NCI-H1105 treated with DMSO at 0.1 percent for 48 hours (cell line): Measurements from ENCODE around the gene NEURL1.
"Not testable (repeated sequence)": the region's sequence is repeated elsewhere in the genome, so short reads cannot be mapped to it uniquely, and the experiment has no call there.

Source experiments
- DNase-seq: peaks from one replicate; lab custom pipeline; 2025; lab: John Stamatoyannopoulos, UW

The NEURL1 gene

GRCh38 chr10:103493916-103494877 lies 692 bp downstream of the NEURL1 start:
- DNase-seq = peak; percentile 12

- no peak for DNase-seq
These were observed 1.8 kb downstream of the NEURL1 start for GRCh38 chr10:103495321-103495720.

DNA sequence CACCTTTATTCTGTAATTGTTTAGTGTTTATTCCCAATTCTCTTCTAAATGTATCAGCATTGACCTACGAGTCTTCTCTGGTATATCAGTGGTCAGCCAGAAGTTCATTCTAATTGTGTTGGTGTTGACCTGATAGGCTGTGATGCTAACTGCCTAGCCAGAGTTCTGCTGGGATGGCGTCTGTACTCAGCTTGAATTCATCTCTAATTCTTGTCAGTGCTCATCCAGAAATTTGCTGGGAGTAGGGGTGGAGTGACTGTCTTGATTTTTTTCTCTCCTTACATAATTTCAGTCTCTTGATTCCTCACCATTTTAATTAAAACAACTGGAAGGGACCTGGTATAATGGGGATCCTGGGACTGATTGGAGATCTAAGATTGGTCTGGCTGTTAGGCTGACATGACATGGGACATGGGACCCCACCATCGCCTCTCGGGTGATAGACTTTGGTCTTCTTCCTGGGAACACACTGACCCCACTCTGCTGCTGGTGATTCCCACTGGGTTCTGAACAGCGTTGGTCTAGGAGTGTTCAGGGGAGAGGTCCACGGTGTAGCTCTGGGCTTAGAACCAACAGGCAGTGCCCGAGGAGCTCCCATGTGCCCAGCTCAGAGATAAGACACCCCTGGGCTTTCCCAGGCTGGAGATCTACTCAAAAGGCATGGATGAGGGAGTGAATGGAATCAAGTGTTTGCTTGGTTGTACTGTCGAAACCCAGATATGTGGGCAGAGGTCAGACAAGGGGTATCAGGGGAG lies 3.8 kb downstream of the NEURL1 start:
- DNase-seq = no peak

DNA sequence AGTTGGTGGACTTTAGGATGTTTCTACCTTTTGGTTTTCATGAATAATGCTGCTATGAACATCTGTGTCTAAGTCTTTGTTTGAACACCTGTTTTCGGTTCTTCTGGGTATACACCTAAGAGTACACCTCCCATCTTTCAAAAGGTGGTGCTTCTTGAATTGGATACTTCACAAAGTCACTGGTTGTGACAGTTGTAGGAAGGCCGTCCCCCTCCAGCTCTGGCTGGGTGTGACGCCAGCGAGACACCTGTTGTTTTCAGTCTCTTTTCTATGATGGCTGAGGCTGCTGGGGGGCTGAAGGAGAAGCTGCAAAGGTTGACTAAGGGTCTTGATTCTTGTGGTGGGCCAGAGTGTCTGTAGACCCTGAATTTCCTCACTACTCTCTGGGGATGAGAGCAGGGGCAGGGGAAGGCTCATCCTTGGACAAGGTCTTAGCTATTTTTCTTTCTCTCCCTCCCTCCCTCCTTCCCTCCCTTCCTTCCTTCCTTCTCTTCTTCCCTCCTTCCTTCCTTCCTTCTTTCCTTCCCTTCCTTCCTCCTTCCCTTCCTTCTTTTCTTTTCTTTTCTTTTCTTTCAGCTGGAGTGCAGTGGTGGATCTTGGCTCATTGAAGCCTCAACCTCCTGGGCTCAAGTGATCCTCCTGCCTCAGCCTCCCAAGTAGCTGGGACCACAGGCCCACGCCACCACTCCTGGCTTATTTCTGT lies 5.6 kb downstream of the NEURL1 start:
- no peak for DNase-seq

DNA sequence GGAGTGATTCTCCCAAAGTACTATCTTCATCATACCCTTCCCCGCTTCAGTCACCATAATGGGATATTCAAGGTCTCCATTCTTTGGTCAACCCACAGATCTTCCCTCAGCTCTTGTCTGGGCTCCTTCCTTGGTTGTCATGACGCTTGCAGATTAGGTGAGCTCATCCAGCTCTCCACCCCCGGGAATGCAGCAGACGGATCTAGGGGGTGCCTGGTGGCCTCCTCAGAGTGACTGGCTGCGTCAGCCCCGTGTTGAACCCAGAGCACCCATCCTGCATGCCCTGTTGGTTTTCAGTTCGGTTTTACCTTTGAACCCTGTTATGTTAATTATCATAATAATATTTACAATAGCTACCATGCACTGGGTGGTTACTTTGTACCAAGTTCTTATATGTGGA lies 6.4 kb downstream of the NEURL1 start:
- no peak for DNase-seq

DNA sequence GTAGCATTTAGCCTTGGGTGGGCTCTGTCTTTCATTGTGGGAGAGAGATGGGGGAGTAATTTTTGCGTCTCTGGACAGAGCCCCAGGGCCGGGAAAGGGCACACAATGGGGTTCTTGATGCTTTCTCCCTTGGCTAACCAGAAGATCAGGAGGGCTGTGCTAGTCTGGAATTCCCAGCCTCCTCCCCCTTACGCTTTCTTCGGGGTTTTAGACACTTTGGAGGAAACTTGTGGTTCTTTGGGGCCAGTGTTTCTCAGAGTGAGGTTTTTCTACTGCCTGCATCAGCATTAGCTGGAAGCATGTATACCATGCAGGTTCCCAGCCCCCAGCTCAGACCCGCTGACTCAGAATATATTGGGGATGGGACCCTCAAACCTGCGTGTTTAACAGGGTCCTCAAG lies 7.0 kb downstream of the NEURL1 start:
- no peak for DNase-seq

DNA sequence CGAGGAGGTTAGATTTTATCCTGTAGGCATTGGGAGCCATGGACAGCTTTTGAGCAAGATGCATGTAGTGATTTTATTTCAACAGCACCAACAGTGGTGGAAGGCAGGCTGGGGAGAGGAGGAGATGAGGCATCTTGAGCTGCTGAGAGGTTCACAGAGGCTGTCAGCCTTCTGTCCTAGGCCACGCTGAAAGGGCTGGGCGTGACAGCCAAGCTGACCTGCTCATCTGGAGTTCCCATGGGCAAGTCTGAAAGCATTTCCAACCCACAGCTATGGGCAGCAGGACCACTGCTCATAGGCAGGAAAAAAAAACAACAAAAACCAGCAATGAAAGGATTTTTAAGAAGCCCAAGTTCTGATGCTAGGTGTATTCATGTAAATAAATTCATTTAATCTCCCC lies 7.7 kb downstream of the NEURL1 start:
- no peak for DNase-seq

DNA sequence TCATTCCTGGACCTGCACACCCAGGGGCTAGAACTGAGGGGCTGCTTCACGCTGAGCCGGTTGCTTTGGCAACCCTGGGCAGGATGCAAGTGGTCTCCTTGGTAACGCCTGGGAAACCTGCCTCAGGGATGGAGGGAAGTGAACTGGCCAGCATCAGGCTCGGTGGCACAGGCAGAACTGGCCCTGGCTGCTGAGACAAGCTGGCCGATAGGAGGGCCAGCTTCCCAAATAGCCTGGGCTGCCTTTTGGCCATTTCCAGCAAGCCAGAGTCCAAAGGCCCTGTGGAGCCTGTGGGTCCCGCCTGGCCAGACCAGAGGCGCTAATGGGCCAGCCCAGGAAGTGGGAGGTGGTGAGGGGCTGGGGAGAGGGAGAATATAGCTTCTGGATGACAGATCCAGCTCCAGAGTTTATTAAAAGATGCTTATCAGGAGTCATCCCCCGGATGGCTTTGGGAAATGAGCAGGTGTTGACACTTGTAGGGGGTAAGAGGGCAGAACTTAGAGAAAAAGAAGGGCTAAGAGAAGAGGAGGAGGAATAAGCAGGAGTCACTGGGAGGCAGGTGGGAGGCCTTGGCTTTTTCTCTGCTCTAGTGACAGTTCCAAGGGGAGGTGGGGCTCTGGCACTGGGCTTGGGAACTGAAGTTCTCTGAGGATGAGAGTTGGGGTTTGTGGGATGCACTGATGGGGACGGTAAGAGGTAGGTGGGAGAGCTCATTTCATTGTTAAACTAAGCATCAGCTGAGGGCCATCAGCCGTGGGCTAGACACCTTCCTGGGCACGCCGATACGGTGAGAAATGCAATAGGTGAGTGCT lies 9.6 kb downstream of the NEURL1 start:
- no peak for DNase-seq

DNA sequence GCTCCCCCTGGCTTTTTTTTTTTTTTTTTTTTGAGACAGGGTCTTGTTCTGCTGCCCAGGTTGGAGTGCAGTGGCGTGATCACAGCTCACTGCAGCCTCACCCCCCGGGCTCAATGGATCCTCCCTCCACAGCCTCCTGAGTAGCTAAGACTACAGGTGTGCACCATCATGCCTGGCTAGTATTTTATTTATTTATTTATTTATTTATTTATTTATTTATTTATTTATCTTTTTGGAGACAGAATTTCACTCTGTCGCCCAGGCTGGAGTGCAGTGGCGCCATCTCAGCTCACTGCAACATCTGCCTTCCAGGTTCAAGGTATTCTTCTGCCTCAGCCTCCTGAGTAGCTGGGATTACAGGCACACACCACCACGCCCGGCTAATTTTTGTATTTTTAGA lies 10.3 kb downstream of the NEURL1 start:
- DNase-seq = not testable (repeated sequence)

DNA sequence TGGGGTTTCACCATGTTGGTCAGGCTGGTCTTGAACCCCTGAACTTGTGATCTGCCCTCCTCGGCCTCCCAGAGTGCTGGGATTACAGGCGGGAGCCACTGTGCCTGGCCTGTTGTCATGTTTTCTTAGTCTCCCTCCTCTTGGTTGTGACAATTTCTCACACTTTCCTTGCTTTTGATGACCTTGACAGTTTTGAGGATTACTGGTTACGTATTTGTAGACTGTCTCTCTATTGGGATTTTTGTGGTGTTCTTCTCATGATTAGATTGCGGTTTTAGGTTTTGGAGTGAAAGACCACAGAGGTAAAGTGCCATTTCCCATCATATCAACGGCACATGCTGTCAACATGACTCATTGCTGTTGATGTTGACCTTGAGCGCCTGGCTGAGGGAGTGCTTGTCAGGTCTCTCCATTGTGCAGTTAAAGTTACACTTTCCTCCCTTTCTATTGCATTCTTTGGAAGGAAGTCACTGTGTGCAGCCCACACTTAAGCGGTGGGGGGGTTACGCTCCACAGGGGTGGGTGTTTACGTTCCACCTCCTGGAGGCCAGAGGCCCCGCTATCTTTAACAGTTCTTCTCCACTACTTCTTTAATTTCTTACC lies 10.8 kb downstream of the NEURL1 start:
- DNase-seq = no peak

DNA sequence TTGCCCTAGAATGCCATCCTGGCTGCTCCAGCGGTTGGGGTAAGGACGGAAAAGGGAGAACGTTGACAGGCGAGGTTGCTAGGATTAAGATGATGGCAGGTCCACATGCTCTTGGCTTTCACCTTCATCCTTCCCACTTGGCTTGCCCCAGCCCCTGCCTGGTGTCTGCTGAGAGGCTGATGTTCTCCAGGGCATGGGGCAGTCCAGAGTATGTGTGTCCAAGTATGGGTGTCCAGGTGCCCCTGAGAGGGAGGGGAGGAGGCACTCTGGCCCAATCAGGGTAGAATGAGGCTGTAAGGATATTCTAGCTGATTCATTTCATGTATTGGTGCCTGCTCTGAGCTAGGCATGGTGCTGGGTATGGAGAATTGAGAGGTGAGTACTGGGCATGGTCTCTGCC lies 12.6 kb downstream of the NEURL1 start:
- no peak for DNase-seq

- DNase-seq = peak; percentile 79
These were observed 14.0 kb downstream of the NEURL1 start for GRCh38 chr10:103507235-103508191.

DNA sequence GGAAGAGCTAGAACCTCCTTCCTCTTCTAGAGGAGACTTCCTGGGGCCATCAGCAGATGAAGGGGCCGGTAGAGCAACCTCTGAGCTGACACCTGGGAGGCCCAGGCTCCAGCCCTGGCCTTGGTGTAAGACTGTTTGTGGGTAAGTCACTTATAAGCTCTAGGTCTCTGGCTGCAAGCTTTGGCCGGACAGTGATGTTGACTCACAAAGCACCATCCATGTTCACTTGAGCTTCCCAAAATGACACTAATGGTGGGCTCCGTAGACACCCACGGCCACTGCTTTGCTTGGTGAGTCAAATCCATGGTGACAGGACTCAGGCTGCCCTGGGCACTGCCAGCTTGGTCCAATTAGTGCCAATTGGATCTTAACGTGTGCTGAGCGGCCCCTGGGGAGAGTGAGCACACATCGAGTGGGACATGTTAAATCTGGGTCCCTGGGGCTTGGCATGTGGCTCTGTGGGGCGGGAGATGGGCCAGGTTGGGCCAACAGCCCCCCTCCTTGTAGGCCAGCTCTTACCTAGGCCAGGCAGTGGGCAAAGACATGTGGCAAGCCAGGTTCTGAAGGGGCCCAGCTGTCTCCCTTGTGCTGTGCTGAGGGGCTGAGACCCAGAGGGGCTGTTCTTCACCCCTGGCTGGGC lies 16.7 kb downstream of the NEURL1 start:
- no peak for DNase-seq

- DNase-seq = no peak
These were observed 17.6 kb downstream of the NEURL1 start for GRCh38 chr10:103510791-103511752.

DNA sequence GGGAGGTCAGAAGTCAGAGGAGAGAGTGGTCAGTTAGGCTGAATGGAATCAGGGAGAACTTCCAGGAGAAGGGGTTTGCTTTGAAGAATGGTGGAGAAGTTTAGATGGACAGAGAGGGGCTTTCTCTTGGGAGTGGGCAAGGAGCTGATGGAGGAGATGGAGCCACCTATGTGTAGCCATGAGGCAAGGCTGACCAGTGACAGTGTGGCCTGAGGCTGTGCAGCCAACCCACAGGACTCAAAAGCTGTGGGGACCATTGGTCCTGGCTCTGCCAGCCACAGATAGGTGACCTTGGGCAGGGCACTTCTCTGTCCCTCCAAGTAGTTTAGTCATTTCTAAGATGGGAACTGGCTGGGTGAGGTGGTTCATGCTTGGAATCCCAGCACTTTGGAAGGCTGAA lies 18.7 kb downstream of the NEURL1 start:
- no peak for DNase-seq

- no peak for DNase-seq
These were observed 19.3 kb downstream of the NEURL1 start for GRCh38 chr10:103512591-103513379.

GRCh38 chr10:103513380-103514060 lies 20.0 kb downstream of the NEURL1 start:
- DNase-seq = no peak
